SK-N-SH (cell line): ENCODE results near the gene LAMTOR2. TPM values are rescaled to one million over a fixed set of nuclear protein-coding genes. Genes with fewer than 3 reads are reported as not detected.

Experiments used
- CTCF ChIA-PET: fragments of 300-600, 350-600 bp; formaldehyde crosslinking; extraction: SDS; loops from one replicate; lab custom pipeline; 2021; lab: Yijun Ruan, JAX
- POLR2A ChIA-PET: fragments of 350-600 bp; sonication (Branson Sonifier 250); formaldehyde crosslinking; extraction: SDS; loops from one replicate; lab custom pipeline; 2020; ENCODE audit warnings: antibody characterized with exemption, inconsistent platforms; lab: Yijun Ruan, JAX
- DNase-seq: peaks from one replicate; pipeline ENCODE4 v3.0.0; 2012
- H2AFZ ChIP-seq: fragments of 200-600 bp; sonication (generic); 2 replicates; pipeline ENCODE4 v1.8.1; 2016; ENCODE audit warnings: antibody characterized with exemption, mild to moderate bottlenecking, low read depth
- H3F3A ChIP-seq: fragments of 200-600 bp; sonication (generic); replicated peaks from 2 replicates; pipeline ENCODE3; 2016; ENCODE audit warnings: antibody characterized with exemption, mild to moderate bottlenecking; ENCODE audit not compliant: insufficient read depth
- H3K27ac ChIP-seq, 2 experiments: fragments of 200-500 bp in 1 of 2; fragments of 200-600 bp in 1 of 2; sonication (Bioruptor generic) in 1 of 2; sonication (generic), shearing (Covaris generic) in 1 of 2; 2 replicates each; pipeline versions ENCODE4 v1.5.1 to v1.6.1; 2014 to 2016; ENCODE audit warnings: low read depth in 2 of 2, inconsistent platforms in 1 of 2, low read length in 1 of 2, mild to moderate bottlenecking in 1 of 2, mixed read lengths in 1 of 2
- H3K27me3 ChIP-seq: fragments of 200-600 bp; sonication (generic), shearing (Covaris generic); 2 replicates; pipeline ENCODE4 v1.6.1; 2016; ENCODE audit warnings: mixed run types; ENCODE audit not compliant: insufficient read depth
- H3K36me3 ChIP-seq, 2 experiments: fragments of 200-500 bp in 1 of 2; fragments of 200-600 bp in 1 of 2; sonication (Bioruptor generic) in 1 of 2; sonication (generic) in 1 of 2; replicated peaks in 1 of 2; 2 replicates each; pipeline versions ENCODE3 to v1.5.1; 2014 to 2016; ENCODE audit warnings: low read length in 1 of 2, mild to moderate bottlenecking in 1 of 2; ENCODE audit not compliant: insufficient read depth in 2 of 2, control insufficient read depth in 1 of 2
- H3K4me1 ChIP-seq, 2 experiments: fragments of 200-500 bp in 1 of 2; fragments of 200-600 bp in 1 of 2; sonication (Bioruptor generic) in 1 of 2; sonication (generic), shearing (Covaris generic) in 1 of 2; 2 replicates each; pipeline versions ENCODE4 v1.5.1 to v1.6.1; 2014 to 2016; ENCODE audit warnings: low read depth in 1 of 2, low read length in 1 of 2, mixed run types in 1 of 2; ENCODE audit not compliant: insufficient read depth in 2 of 2, control insufficient read depth in 1 of 2
- H3K4me2 ChIP-seq: fragments of 200-600 bp; sonication (generic), shearing (Covaris generic); 2 replicates; pipeline ENCODE4 v1.6.1; 2017; ENCODE audit warnings: mixed run types
- H3K4me3 ChIP-seq, 2 experiments: fragments of 200-500 bp in 1 of 2; fragments of 200-600 bp in 1 of 2; sonication (Bioruptor generic) in 1 of 2; sonication (generic), shearing (Covaris generic) in 1 of 2; 2 replicates each; pipeline versions ENCODE4 v1.5.1 to v1.8.1; 2014 to 2016; ENCODE audit warnings: low read depth in 2 of 2, inconsistent platforms in 1 of 2, low read length in 1 of 2, mild to moderate bottlenecking in 1 of 2, mixed read lengths in 1 of 2, moderate library complexity in 1 of 2
- H3K79me2 ChIP-seq: fragments of 200-600 bp; sonication (generic); 2 replicates; pipeline ENCODE4 v1.8.1; 2017; ENCODE audit warnings: mild to moderate bottlenecking; ENCODE audit not compliant: insufficient read depth
- H3K9ac ChIP-seq: fragments of 200-600 bp; sonication (generic); 2 replicates; pipeline ENCODE4 v1.6.1; 2017; ENCODE audit warnings: mixed run types
- H3K9me2 ChIP-seq: fragments of 200-600 bp; sonication (generic); 2 replicates; pipeline ENCODE4 v1.6.1; 2017; ENCODE audit warnings: mixed run types
- H3K9me3 ChIP-seq: fragments of 200-600 bp; sonication (generic); 2 replicates; pipeline ENCODE4 v1.6.1; 2017; ENCODE audit warnings: mixed run types, mild to moderate bottlenecking, moderate library complexity
- H4K20me1 ChIP-seq: fragments of 200-600 bp; sonication (generic); 2 replicates; pipeline ENCODE4 v1.6.1; 2017; ENCODE audit warnings: mild to moderate bottlenecking, mixed run types; ENCODE audit not compliant: insufficient read depth
- ELF1 ChIP-seq: IDR thresholded peaks from 2 replicates; pipeline ENCODE4 v1.4.0; 2012
- EZH2phosphoT487 ChIP-seq: fragments of 200-600 bp; sonication (generic); IDR thresholded peaks from 2 replicates; pipeline ENCODE4 v1.6.1; 2017; ENCODE audit warnings: low read depth, mixed run types, mild to moderate bottlenecking, antibody characterized with exemption, moderate library complexity, borderline replicate concordance
- FOSL2 ChIP-seq: IDR thresholded peaks from 2 replicates; pipeline ENCODE4 v1.4.0; 2012; ENCODE audit warnings: low read depth, mild to moderate bottlenecking, moderate library complexity, borderline replicate concordance
- FOXJ3 ChIP-seq: sonication (generic); formaldehyde crosslinking; IDR thresholded peaks from 2 replicates; pipeline ENCODE4 v1.5.1; 2020; ENCODE audit warnings: mild to moderate bottlenecking, missing genetic modification reagents
- GABPA ChIP-seq: IDR thresholded peaks from 2 replicates; pipeline ENCODE4 v1.4.0; 2012; ENCODE audit warnings: low read depth, mild to moderate bottlenecking
- NFIC ChIP-seq: IDR thresholded peaks from 2 replicates; pipeline ENCODE4 v1.4.0; 2012; ENCODE audit warnings: borderline replicate concordance
- RCOR1 ChIP-seq: fragments of 150-350 bp; IDR thresholded peaks from 2 replicates; pipeline ENCODE4 v1.6.1; 2017; ENCODE audit warnings: antibody characterized with exemption, low read length
- RXRA ChIP-seq: IDR thresholded peaks from 2 replicates; pipeline ENCODE4 v1.4.0; 2012; ENCODE audit warnings: low read depth, mild to moderate bottlenecking, borderline replicate concordance
- SIN3A ChIP-seq: IDR thresholded peaks from 2 replicates; pipeline ENCODE4 v1.6.1; 2012; ENCODE audit warnings: low read depth, mild to moderate bottlenecking, low read length, moderate library complexity, borderline replicate concordance
- SMC3 ChIP-seq: IDR thresholded peaks from 2 replicates; pipeline ENCODE4 v1.6.1; 2012; ENCODE audit warnings: low read depth, low read length, improper control_type of control experiment
- TAF1 ChIP-seq: IDR thresholded peaks from 2 replicates; pipeline ENCODE4 v1.6.1; 2012; ENCODE audit warnings: low read depth, mild to moderate bottlenecking, low read length, moderate library complexity, borderline replicate concordance
- TCF12 ChIP-seq: IDR thresholded peaks from 2 replicates; pipeline ENCODE4 v1.4.0; 2012
- WGBS: methylation state at CpG from one replicate; pipeline ENCODE4 v1.1.6; 2017; ENCODE audit warnings: low lambda C conversion rate; 5-methylcytosine and 5-hydroxymethylcytosine counted together
- polyA plus RNA-seq, 3 experiments: library from polyadenylated mRNA; depleted of rRNA; stranded (reverse); fragments of >200 nt; gene quantifications; 2 replicates each; pipeline ENCODE4 v1.2.3, GENCODE V29; 2012
- TF ChIP-seq, protein P1 (sequence below): IDR thresholded peaks from 2 replicates; pipeline ENCODE4 v1.4.0; 2012; ENCODE audit warnings: low read depth, borderline replicate concordance
- TF ChIP-seq, protein P2 (sequence below): fragments of 200-600 bp; sonication (generic); IDR thresholded peaks from 2 replicates; pipeline ENCODE4 v1.6.1; 2017; ENCODE audit warnings: antibody characterized with exemption, mild to moderate bottlenecking, moderate library complexity
- TF ChIP-seq, protein P3 (sequence below): fragments of 150-350 bp; IDR thresholded peaks from 2 replicates; pipeline ENCODE4 v1.6.1; 2017; ENCODE audit warnings: antibody characterized with exemption, low read length, low read depth, borderline replicate concordance

Gene LAMTOR2
- polyA plus RNA-seq, 1 of the 3 experiments (the other 2 are of a cell fraction) = 230 TPM

DNA sequence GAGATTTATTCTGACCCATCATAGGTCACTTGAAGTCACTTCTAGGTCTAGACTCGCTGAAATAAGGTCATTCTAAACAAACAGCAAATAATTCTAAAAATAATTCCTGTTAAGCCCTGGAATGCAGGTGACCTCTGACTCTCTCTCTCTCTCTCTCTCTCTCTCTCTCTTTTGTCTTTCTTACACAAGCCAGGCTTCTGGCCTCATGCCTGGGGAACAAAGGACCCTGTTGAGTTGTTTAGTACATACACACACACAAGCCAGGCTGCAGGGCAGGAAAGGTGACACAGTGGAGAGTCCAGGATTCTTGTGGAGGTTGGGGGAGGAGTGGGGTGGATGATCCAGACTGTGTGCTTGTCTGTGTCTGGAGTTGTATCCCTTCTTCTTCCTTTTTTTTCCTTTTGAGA is 31.7 kb downstream of the LAMTOR2 start (continued):
- TF ChIP-seq, protein P1, sequence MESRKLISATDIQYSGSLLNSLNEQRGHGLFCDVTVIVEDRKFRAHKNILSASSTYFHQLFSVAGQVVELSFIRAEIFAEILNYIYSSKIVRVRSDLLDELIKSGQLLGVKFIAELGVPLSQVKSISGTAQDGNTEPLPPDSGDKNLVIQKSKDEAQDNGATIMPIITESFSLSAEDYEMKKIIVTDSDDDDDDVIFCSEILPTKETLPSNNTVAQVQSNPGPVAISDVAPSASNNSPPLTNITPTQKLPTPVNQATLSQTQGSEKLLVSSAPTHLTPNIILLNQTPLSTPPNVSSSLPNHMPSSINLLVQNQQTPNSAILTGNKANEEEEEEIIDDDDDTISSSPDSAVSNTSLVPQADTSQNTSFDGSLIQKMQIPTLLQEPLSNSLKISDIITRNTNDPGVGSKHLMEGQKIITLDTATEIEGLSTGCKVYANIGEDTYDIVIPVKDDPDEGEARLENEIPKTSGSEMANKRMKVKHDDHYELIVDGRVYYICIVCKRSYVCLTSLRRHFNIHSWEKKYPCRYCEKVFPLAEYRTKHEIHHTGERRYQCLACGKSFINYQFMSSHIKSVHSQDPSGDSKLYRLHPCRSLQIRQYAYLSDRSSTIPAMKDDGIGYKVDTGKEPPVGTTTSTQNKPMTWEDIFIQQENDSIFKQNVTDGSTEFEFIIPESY = no peak
- no peak for TF ChIP-seq RXRA

DNA sequence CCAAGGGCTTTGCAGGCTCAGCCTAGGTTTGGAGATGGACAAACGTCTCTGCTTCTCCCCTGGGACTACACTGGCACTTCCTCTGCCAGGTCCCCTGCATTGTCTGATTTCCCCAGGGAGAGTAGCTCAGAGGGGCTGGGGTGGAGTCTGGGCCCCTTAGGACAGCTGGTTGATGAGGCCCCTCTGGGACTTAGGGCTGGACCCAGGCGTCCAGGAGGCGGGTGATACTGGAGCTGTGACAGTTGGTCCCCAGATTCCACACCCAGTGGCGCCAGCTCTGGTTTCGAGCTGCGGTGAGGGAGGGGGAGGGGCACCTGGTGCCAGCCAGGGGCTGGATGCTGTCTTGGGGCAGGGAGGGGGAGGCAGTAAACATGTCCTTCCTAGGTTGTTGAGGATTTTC is 35.1 kb downstream of the LAMTOR2 start:
- Histone ChIP-seq H3K9ac (no peak overlapping the region), H3K4me2 (no peak overlapping the region), H4K20me1 (peaks cover 6% of the 10 kb centered on the region; the same call in 1 of the 2 replicates), H3K27me3 (no peaks in the 10 kb centered on the region), H2AFZ (no peak overlapping the region), H3K27ac (no peak overlapping the region)
- WGBS = 75% methylated on average over 4 of the region's 6 CpGs
- TF ChIP-seq, protein P2, sequence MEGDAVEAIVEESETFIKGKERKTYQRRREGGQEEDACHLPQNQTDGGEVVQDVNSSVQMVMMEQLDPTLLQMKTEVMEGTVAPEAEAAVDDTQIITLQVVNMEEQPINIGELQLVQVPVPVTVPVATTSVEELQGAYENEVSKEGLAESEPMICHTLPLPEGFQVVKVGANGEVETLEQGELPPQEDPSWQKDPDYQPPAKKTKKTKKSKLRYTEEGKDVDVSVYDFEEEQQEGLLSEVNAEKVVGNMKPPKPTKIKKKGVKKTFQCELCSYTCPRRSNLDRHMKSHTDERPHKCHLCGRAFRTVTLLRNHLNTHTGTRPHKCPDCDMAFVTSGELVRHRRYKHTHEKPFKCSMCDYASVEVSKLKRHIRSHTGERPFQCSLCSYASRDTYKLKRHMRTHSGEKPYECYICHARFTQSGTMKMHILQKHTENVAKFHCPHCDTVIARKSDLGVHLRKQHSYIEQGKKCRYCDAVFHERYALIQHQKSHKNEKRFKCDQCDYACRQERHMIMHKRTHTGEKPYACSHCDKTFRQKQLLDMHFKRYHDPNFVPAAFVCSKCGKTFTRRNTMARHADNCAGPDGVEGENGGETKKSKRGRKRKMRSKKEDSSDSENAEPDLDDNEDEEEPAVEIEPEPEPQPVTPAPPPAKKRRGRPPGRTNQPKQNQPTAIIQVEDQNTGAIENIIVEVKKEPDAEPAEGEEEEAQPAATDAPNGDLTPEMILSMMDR = no peak
- TF ChIP-seq EZH2phosphoT487 (no peak), TAF1 (no peak), RCOR1 (no peak), SMC3 (no peak), ELF1 (no peak), GABPA (no peak), NFIC (no peak)
- TF ChIP-seq, all 33 proteins: peak for 0
- CTCF ChIA-PET = interaction anchor here (0.7 to 29.6 kb wide), 11 partner anchors 10 to 162 kb away, joined by 3 to 1559 read pairs (median 4); partner anchors contain the start of gene LMNA
- no peak for DNase-seq
- POLR2A ChIA-PET = no interaction called here
- Histone ChIP-seq H3K9me3 (no peaks in the 10 kb centered on the region), H3K4me3 (no peak overlapping the region), H3F3A (peaks cover 15% of the 10 kb centered on the region), H3K79me2 (peaks cover 47% of the 10 kb centered on the region), H3K36me3 (peaks cover 0 to 6% of the 10 kb centered on the region in 2 experiments), H3K9me2 (no peaks in the 10 kb centered on the region), H3K4me1 (peaks cover 4% of the 10 kb centered on the region in 2 experiments; a peak in 2 of 4 replicates)

DNA sequence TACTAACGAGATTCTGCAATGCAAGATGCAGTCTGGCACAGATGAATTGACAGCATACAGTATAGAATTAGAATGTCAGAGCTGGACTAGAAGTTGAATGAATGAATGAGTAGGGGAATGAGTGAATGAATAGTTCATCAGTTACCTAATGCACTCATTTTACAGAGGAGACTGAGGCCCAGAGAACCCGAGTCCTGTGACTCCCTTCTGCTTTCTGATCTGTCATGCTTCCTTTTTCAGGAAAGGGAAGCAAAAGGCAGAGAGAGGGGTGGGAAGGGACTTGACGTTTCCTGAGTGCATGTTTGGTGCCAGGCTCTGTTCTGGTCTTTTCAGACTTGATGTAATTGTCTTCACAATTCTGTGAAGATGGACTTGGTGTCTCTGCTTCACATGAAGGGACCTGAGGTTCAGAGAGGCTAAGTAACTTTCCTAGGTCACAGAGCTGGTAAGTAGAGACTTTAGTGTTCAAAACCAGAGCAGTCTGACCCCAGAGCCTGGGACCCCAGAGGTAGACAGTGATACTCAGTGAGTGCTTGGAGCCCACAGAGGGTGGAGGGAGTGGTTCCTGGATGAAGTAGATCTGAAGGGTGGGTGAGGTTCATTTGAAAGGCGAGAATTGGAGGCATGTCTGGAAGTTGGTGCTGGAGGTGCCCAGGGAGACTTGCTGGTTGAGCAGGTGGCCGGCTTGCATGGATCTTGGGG is 35.7 kb downstream of the LAMTOR2 start:
- Histone ChIP-seq H3K27me3 (no peaks in the 10 kb centered on the region), H3K9ac (no peak overlapping the region), H4K20me1 (peaks cover 6% of the 10 kb centered on the region; the same call in 1 of the 2 replicates), H3K27ac (no peak overlapping the region), H3K4me1 (peaks cover 0 to 4% of the 10 kb centered on the region in 2 experiments; a peak in 2 of 4 replicates), H3K36me3 (peaks cover 0 to 6% of the 10 kb centered on the region in 2 experiments), H3K9me3 (no peaks in the 10 kb centered on the region), H3K4me3 (peak overlapping the region in 1 of 2 experiments; percentile 27; a peak in 1 of 4 replicates), H2AFZ (no peak overlapping the region), H3K4me2 (no peak overlapping the region; the same call in 1 of the 2 replicates), H3K9me2 (no peaks in the 10 kb centered on the region), H3F3A (peaks cover 15% of the 10 kb centered on the region), H3K79me2 (peaks cover 41% of the 10 kb centered on the region)
- WGBS = 34% methylated on average over 5 of the region's 5 CpGs
- CTCF ChIA-PET = interaction anchor here (0.7 to 29.6 kb wide), 15 partner anchors 9 to 296 kb away, joined by 3 to 1559 read pairs (median 3); partner anchors contain the start of gene LMNA
- POLR2A ChIA-PET = no interaction called here
- no peak for DNase-seq
- TF ChIP-seq SMC3 (no peak), RXRA (no peak), SIN3A (no peak), FOXJ3 (CRISPR knock-in tag) (no peak), TCF12 (no peak), FOSL2 (no peak)
- TF ChIP-seq, protein P3, sequence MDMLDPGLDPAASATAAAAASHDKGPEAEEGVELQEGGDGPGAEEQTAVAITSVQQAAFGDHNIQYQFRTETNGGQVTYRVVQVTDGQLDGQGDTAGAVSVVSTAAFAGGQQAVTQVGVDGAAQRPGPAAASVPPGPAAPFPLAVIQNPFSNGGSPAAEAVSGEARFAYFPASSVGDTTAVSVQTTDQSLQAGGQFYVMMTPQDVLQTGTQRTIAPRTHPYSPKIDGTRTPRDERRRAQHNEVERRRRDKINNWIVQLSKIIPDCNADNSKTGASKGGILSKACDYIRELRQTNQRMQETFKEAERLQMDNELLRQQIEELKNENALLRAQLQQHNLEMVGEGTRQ = no peak
- TF ChIP-seq, protein P2 = no peak
